ENCODE measurements around the gene TMEM252.

DNA sequence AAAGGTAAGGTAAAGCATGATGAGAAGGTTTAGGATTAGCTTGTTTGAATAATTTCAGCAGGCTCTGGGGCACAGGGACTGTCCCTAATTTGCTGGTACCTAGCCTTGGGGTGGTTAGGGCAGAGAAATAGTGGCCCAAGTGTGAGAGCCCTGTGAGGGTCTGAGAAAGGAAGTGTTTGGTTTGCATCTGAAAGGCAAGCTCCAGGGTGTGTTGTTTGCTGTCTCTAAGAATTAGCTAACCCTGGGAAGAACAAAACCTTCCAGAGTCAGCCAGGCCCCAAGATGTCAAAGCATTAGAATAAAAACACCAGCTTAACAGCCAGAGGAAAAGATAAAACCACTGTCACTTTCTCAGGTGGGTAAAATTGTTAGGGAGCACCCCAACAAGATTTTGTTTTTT is 31.0 kb downstream of the TMEM252 start:
- TF ChIP-seq, protein P1, sequence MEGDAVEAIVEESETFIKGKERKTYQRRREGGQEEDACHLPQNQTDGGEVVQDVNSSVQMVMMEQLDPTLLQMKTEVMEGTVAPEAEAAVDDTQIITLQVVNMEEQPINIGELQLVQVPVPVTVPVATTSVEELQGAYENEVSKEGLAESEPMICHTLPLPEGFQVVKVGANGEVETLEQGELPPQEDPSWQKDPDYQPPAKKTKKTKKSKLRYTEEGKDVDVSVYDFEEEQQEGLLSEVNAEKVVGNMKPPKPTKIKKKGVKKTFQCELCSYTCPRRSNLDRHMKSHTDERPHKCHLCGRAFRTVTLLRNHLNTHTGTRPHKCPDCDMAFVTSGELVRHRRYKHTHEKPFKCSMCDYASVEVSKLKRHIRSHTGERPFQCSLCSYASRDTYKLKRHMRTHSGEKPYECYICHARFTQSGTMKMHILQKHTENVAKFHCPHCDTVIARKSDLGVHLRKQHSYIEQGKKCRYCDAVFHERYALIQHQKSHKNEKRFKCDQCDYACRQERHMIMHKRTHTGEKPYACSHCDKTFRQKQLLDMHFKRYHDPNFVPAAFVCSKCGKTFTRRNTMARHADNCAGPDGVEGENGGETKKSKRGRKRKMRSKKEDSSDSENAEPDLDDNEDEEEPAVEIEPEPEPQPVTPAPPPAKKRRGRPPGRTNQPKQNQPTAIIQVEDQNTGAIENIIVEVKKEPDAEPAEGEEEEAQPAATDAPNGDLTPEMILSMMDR (conservative IDR thresholded peaks at IDR 0.05; ENCODE audit: low read length) = no peak
- no peak for TF ChIP-seq EZH2phosphoT487 (IDR thresholded peaks at IDR 0.05; ENCODE audit: borderline replicate concordance)

All from Loucy (cell line).